ENCODE measurements around the gene LRFN2.

LRFN2 gene

GRCh38 chr6:40626886-40627285 lies 39.7 kb upstream of the LRFN2 start:
- no peak overlapping the region for H3K27ac ChIP-seq
- TF ChIP-seq CTCF (conservative IDR thresholded peaks at IDR 0.05): no peak

- no peak overlapping the region for H3K27ac ChIP-seq
- TF ChIP-seq CTCF (conservative IDR thresholded peaks at IDR 0.05): no peak
These were observed 36.8 kb upstream of the LRFN2 start for GRCh38 chr6:40623932-40624331.

- TF ChIP-seq CTCF (conservative IDR thresholded peaks at IDR 0.05): no peak
- no peak overlapping the region for H3K27ac ChIP-seq
These were observed 36.0 kb upstream of the LRFN2 start for GRCh38 chr6:40623178-40623577.

GRCh38 chr6:40620574-40621240 lies 33.5 kb upstream of the LRFN2 start:
- no peak for TF ChIP-seq CTCF (conservative IDR thresholded peaks at IDR 0.05)
- H3K27ac ChIP-seq: no peak overlapping the region

- no peak overlapping the region for H3K27ac ChIP-seq
- no peak for TF ChIP-seq CTCF (conservative IDR thresholded peaks at IDR 0.05)
These were observed 27.5 kb upstream of the LRFN2 start for GRCh38 chr6:40614671-40615070.

GRCh38 chr6:40611912-40612311 lies 24.7 kb upstream of the LRFN2 start:
- TF ChIP-seq CTCF (conservative IDR thresholded peaks at IDR 0.05): no peak

GRCh38 chr6:40611434-40611833 lies 24.3 kb upstream of the LRFN2 start:
- no peak overlapping the region for H3K27ac ChIP-seq
- no peak for TF ChIP-seq CTCF (conservative IDR thresholded peaks at IDR 0.05)

More at GRCh38 chr6:40611912-40612311, 24.7 kb upstream of the LRFN2 start:
- H3K27ac ChIP-seq: no peak overlapping the region
